Measurements from ENCODE around the gene RAB12.

- TF ChIP-seq, protein P1, sequence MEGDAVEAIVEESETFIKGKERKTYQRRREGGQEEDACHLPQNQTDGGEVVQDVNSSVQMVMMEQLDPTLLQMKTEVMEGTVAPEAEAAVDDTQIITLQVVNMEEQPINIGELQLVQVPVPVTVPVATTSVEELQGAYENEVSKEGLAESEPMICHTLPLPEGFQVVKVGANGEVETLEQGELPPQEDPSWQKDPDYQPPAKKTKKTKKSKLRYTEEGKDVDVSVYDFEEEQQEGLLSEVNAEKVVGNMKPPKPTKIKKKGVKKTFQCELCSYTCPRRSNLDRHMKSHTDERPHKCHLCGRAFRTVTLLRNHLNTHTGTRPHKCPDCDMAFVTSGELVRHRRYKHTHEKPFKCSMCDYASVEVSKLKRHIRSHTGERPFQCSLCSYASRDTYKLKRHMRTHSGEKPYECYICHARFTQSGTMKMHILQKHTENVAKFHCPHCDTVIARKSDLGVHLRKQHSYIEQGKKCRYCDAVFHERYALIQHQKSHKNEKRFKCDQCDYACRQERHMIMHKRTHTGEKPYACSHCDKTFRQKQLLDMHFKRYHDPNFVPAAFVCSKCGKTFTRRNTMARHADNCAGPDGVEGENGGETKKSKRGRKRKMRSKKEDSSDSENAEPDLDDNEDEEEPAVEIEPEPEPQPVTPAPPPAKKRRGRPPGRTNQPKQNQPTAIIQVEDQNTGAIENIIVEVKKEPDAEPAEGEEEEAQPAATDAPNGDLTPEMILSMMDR (IDR thresholded peaks at IDR 0.05) = no peak
- no peak for TF ChIP-seq POLR2A (IDR thresholded peaks at IDR 0.05)
- no peak for TF ChIP-seq POLR2AphosphoS5 (IDR thresholded peaks at IDR 0.05)
Observed at GRCh38 chr18:8686611-8687010, 77.4 kb downstream of the RAB12 start.

All from breast epithelium (tissue), 3 donors.